Activated CD8-positive, alpha-beta memory T cell treated with anti-CD3 and anti-CD28 coated beads for 1 hour (primary cell): ENCODE measurements around the gene GAB1.

ENCODE experiments used
- DNase-seq, 2 donors: peaks; one replicate each; pipeline ENCODE4 v3.0.0-alpha.2; 2020; ENCODE audit warnings: low read depth in 1 of 2; ENCODE audit errors: extremely low read depth in 1 of 2

Gene GAB1

GRCh38 chr4:143357161-143357845 is 20.6 kb downstream of the GAB1 start:
- no peak for DNase-seq

GRCh38 chr4:143358419-143358818 is 21.7 kb downstream of the GAB1 start:
- DNase-seq = no peak

GRCh38 chr4:143358923-143359643 is 22.4 kb downstream of the GAB1 start:
- no peak for DNase-seq

- DNase-seq = no peak
These were observed 23.0 kb downstream of the GAB1 start for GRCh38 chr4:143359644-143360193.

GRCh38 chr4:143360838-143361625 is 24.4 kb downstream of the GAB1 start:
- DNase-seq = no peak

GRCh38 chr4:143362349-143363046 is 25.8 kb downstream of the GAB1 start:
- no peak for DNase-seq

GRCh38 chr4:143363332-143363731 is 26.7 kb downstream of the GAB1 start:
- no peak for DNase-seq

- no peak for DNase-seq
These were observed 27.4 kb downstream of the GAB1 start for GRCh38 chr4:143364063-143364462.

- no peak for DNase-seq
These were observed 31.2 kb downstream of the GAB1 start for GRCh38 chr4:143367863-143368262.

GRCh38 chr4:143369552-143369951 is 32.9 kb downstream of the GAB1 start:
- no peak for DNase-seq

- no peak for DNase-seq
These were observed 35.6 kb downstream of the GAB1 start for GRCh38 chr4:143372093-143372915.

GRCh38 chr4:143374255-143374654 is 37.6 kb downstream of the GAB1 start:
- no peak for DNase-seq

GRCh38 chr4:143374771-143375170 is 38.1 kb downstream of the GAB1 start:
- no peak for DNase-seq

GRCh38 chr4:143375326-143376073 is 38.8 kb downstream of the GAB1 start:
- no peak for DNase-seq

- DNase-seq = no peak
These were observed 41.0 kb downstream of the GAB1 start for GRCh38 chr4:143377611-143378099.

GRCh38 chr4:143380629-143381028 is 44.0 kb downstream of the GAB1 start:
- no peak for DNase-seq

GRCh38 chr4:143381189-143382118 is 44.8 kb downstream of the GAB1 start:
- DNase-seq = no peak

GRCh38 chr4:143382596-143382995 is 45.9 kb downstream of the GAB1 start:
- no peak for DNase-seq
